Breast epithelium (tissue), 3 donors: ENCODE data around the gene MLST8.

ENCODE experiments used
- POLR2A ChIP-seq: fragments of 450-650 bp; IDR thresholded peaks from one replicate; pipeline ENCODE4 v1.6.1; 2016; ENCODE audit warnings: antibody characterized with exemption, mild to moderate bottlenecking, moderate library complexity
- POLR2AphosphoS5 ChIP-seq, 3 donors: sonication (generic); formaldehyde crosslinking; IDR thresholded peaks; one replicate each; pipeline ENCODE4 v1.6.1; 2017; ENCODE audit warnings: antibody characterized with exemption in 3 of 3

- TF ChIP-seq POLR2AphosphoS5 (IDR thresholded peaks at IDR 0.05) (no peak), POLR2A (no peak)
These were observed 38.5 kb downstream of the MLST8 start for GRCh38 chr16:2243781-2244180.
